GM21423 (cell line): ENCODE data around the gene CYP3A7.
"Not testable (repeated sequence)": the region's sequence is repeated elsewhere in the genome, so short reads cannot be mapped to it uniquely, and the experiment has no call there.

Experiments
- ATAC-seq: cut with Tn5 transposase; IDR thresholded peaks from one replicate; pipeline ENCODE4 v1.9.1; 2021; ENCODE audit warnings: mild to moderate bottlenecking, moderate library complexity; ENCODE audit not compliant: unreplicated experiment

CYP3A7 gene

GRCh38 chr7:99734987-99735386 is at the start of gene CYP3A7:
Gene CYP3A7 (minus strand): TSS chr7:99735196. CDS start chr7:99735093, 103 bp downstream.
- no peak for ATAC-seq

DNA sequence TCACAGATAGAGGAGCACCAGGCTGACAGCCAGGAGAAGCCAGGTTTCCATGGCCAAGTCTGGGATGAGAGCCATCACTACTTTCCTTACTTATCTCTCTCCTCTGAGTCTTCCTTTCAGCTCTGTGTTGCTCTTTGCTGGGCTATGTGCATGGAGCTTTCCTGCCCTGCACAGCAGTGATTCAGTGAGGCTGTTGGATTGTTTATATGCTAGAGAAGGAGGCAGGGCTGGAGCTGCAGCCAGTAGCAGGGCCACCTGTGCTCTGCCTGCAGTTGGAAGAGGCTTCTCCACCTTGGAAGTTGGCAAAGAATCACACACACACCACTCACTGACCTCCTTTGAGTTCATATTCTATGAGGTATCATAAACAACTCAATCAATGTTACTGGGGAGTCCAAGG is 49.0 kb upstream of the CYP3A7 start, which contains the start of gene CYP3A4:
CYP3A4 (minus strand) TSS at position 178 of the 400 bp plus-strand sequence; CDS start at position 75, 103 bp downstream.
- no peak for ATAC-seq

DNA sequence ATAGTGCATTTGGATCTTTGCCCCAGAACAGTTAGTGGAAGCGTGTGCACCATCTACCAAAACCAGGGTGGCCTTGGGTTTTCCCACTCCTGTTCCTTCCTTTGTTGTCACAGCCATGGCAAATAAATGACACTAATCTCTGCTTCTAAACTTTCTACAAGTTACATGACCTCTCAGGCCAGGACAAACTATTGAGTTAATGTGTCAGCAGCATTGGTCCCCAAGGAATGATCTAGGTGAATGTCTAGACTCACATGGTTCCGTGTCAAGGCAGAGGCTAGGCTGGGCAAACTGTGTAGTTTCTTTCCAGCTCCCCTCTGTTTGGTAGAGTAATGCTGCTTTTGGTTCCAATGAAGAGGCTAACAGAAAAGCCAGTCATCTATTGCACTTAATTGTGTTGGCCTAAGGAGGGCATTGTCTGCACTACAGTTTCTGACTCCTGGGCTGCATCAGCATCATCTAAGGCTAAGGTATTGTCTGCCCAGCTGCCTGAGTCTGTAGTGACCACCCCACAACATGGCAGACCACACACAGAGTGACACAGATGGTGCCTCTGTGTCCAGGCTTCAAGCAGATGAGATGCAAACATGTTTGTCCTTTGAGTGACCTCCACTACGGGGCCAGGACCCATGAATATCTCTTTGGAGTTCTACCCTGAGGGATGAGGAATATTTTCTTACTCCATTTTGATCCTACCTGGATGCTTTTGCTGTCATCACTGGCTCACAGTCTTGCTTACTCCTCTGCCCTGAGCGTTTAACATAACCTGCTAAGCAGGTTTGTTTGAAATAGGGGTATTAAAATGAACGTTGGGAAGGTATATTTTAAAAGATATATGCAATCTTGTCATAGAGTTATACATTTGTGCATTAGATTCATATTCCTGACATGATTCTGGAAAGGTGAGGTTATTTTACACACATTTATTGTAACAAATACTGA is 47.3 kb upstream of the CYP3A7 start:
- ATAC-seq = no peak

GRCh38 chr7:99780588-99780987 is 45.6 kb upstream of the CYP3A7 start:
- ATAC-seq = no peak

- no peak for ATAC-seq
These were observed 45.0 kb upstream of the CYP3A7 start for GRCh38 chr7:99779949-99780348.

DNA sequence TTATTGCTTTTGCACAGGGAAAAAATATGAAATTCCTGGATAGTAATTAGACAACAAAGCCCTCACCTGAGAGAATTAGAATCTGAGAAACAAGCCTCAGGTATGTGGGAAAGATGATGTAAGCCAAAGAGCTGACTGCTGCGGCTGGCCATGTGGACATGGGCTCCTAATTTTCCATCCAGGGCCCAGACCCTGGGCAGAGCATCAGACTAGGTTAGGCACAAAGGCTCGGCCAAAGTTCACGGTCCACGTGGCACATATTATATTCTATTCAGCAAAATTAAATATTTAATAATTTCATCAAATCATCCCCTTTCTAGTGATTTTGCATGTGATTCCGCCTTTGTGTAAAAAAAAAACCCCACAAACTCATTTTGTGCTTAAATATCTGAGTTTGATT is 43.9 kb upstream of the CYP3A7 start:
- ATAC-seq = no peak

DNA sequence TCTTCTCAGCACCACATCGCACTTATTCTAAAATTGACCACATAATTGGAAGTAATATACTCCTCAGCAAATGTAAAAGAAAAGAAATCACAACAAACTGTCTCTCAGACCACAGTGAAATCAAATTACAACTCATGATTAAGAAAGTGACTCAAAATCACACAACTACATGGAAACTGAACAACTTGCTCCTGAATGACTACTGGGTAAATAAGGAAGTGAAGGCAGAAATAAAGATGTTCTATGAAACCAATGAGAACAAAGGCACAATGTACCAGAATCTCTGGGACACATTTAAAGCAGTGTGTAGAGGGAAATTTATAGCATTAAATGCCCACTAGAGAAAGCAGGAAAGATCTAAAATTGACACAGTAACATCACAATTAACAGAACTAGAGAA is 38.4 kb upstream of the CYP3A7 start:
- ATAC-seq = not testable (repeated sequence)

GRCh38 chr7:99772565-99772964 is 37.6 kb upstream of the CYP3A7 start:
- ATAC-seq = no peak

GRCh38 chr7:99769494-99769893 is 34.5 kb upstream of the CYP3A7 start:
- not testable (repeated sequence) for ATAC-seq

DNA sequence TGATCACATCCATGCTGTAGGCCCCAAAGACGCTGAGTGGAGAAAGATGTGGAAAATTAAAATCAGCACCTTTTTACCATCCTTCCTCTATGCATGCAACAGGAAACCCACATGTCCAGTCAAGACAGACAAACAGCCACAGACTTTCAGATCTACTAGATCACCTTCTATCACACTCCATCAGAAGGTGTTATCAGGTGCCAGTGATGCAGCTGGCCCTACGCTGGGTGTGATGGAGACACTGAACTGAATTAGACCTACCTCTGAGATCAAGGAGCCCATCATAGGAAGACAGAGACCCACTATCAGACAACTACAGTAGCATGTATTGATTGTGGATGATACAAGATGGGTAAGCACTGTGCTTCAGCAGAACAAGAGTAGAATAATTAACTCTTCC is 33.5 kb upstream of the CYP3A7 start:
- no peak for ATAC-seq

GRCh38 chr7:99767662-99768061 is 32.7 kb upstream of the CYP3A7 start:
- peak; percentile 84 for ATAC-seq

- no peak for ATAC-seq
These were observed 31.6 kb upstream of the CYP3A7 start for GRCh38 chr7:99766484-99767099.

GRCh38 chr7:99764478-99764877 is 29.5 kb upstream of the CYP3A7 start:
- ATAC-seq = no peak

DNA sequence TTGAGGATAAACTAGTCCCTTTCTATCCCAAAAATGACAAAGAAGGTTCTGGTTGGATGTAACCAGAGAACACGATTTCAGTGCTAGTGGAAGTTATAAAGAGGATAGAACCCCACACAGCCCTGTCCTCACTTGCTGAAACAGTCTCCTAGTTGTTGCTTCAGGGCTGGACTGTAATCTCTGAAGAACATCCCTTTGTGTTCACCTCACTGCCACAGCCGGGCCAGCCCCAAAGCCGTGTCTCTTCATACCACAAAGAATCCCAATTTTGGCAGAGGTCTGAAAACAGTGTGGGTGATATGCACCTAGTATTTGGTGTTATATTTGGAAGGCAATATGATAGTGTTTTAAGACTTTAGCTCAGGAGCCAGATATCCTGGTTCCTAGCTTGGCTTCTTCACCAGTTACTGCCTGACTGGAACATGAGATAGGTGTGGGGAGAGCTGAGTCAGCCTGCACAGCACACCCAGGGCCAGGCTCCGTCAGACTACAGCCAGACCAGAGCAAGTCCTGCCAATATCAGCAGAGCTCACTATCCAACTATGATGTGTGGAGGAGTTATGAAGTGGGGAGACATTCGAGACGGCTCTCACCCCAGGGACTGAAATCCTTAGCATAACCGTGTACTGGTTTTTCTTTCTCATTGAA is 27.8 kb upstream of the CYP3A7 start:
- ATAC-seq = no peak

DNA sequence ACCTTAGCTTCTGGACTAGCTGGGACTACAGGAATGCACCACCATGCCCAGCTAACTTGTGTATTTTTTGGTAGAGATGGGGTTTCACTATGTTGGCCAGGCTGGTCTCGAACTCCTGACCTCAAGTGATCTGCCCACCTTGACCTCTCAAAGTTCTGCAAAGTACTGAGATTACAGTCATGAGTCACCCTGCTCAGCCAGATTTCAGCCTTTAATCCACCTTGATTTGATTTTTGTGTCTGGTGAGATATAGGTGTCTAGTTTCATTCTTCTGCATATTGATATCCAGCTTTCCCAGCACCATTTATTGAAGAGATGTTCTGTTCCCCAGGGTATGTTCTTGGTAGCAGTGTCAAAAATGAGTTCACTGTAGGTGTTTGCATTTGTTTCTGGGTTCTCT is 20.1 kb upstream of the CYP3A7 start:
- ATAC-seq = no peak

GRCh38 chr7:99752356-99752755 is 17.4 kb upstream of the CYP3A7 start:
- no peak for ATAC-seq

- not testable (repeated sequence) for ATAC-seq
These were observed 16.5 kb upstream of the CYP3A7 start for GRCh38 chr7:99751322-99752052.

DNA sequence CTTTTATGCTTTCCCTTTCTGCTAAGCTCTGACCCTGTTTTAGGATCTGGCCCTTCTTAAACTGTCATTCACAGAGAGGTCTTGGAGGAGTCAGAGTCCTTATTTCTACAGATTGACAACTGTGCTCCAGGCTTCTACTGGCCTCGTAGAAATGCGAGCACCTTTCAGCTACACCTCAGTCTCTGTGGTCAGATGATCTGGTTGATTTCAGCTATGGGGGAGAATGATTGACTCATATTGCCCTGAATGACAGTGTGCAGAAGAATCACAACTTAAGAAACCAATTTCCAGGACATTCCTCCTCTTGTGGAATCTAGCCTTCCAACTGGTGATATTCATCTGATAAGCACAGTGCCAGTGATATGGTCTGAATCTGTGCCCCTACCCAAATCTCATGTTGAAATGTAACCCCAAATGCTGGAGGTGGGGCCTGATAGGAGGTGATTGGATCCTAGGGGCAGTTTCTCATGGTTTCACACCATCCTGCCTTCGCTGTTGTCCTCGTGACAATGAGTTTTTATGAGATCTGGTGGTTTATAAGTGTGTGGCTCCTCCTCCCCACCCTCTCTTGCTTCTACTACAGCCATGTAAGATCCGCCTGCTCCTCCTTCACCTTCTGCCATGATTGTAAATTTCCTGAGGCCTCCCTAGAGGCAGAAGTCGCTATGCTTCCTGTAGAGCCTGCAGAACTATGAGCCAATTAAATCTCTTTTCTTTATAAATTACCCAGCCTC is 14.0 kb upstream of the CYP3A7 start:
- no peak for ATAC-seq

- ATAC-seq = not testable (repeated sequence)
These were observed 11.9 kb upstream of the CYP3A7 start for GRCh38 chr7:99746915-99747314.

DNA sequence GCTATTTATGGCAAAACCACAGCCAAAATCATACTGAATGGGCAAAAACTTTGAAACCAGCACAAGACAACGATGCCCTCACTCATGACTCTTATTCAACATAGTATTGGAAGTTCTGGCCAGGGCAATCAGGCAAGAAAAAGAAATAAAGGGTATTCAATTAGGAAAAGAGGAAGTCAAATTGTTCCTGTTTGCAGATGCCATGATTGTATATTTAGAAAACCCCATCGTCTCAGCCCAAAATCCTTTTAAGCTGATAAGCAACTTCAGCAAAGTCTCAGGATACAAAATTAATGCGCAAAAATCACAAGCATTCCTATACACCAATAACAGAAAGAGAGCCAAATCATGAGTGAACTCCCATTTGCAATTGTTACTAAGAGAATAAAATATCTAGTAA is 10.4 kb upstream of the CYP3A7 start:
- ATAC-seq = not testable (repeated sequence)
